ENCODE measurements around the gene SPTAN1.

GRCh38 chr9:128629136-128629535, 76.7 kb downstream of the SPTAN1 start:
- TF ChIP-seq POLR2A (IDR thresholded peaks at IDR 0.05; ENCODE audit: low read length) (no peak), JUN (IDR thresholded peaks at IDR 0.05) (no peak), CTCF (IDR thresholded peaks at IDR 0.05) (no peak), ESRRA (IDR thresholded peaks at IDR 0.05; ENCODE audit: borderline replicate concordance, low read length) (no peak), ATOH8 (CRISPR knock-in tag; IDR thresholded peaks at IDR 0.05; ENCODE audit: low read depth) (no peak), EP300 (IDR thresholded peaks at IDR 0.05) (no peak), BHLHE40 (IDR thresholded peaks at IDR 0.05; ENCODE audit: low read depth, low read length) (no peak), NR3C1 (IDR thresholded peaks at IDR 0.05) (no peak), BCL3 (IDR thresholded peaks at IDR 0.05) (no peak), JUNB (IDR thresholded peaks at IDR 0.05) (no peak)

All from A549 (cell line).